PFSK-1 (cell line): ENCODE data around the gene TSPAN5.

ENCODE experiments used
- POLR2AphosphoS5 ChIP-seq: IDR thresholded peaks from 2 replicates; pipeline ENCODE4 v1.6.1; 2012; ENCODE audit warnings: low read depth, mild to moderate bottlenecking, control low read depth, low read length, moderate library complexity
- SIN3A ChIP-seq: IDR thresholded peaks from 2 replicates; pipeline ENCODE4 v1.6.1; 2012; ENCODE audit warnings: mild to moderate bottlenecking, low read length, moderate library complexity, borderline replicate concordance; ENCODE audit not compliant: insufficient read depth
- TAF1 ChIP-seq: IDR thresholded peaks from 2 replicates; pipeline ENCODE4 v1.6.1; 2012; ENCODE audit warnings: low read length, control low read depth, borderline replicate concordance; ENCODE audit not compliant: insufficient read depth
- TF ChIP-seq, protein P1 (sequence below), 2 experiments: IDR thresholded peaks; 2 replicates each; pipeline versions ENCODE4 v1.6.1 to v1.8.0; 2011 to 2012; ENCODE audit warnings: low read depth in 2 of 2, low read length in 2 of 2, control low read depth in 1 of 2, inconsistent platforms in 1 of 2, mild to moderate bottlenecking in 1 of 2, moderate library complexity in 1 of 2; ENCODE audit not compliant: insufficient read depth in 1 of 2

DNA sequence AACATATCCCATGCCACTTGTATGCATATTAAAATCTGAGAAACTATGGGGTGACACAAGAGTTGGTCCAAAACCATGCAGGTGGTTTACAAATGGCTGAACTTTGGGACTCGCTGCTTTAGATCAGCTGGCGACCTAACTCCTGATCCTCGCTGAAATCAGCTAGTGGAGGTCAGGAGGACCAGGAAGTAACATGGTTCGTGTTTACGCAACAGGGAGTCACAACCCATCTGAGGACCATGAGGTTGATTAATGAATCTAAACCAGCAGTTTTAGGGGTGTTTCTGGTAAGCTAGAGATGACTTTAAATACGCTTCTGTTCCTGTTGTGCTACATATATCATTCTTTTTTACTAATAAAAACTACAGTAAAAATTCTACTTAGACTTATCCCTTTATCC, 12.9 kb downstream of the TSPAN5 start:
- TF ChIP-seq, protein P1, sequence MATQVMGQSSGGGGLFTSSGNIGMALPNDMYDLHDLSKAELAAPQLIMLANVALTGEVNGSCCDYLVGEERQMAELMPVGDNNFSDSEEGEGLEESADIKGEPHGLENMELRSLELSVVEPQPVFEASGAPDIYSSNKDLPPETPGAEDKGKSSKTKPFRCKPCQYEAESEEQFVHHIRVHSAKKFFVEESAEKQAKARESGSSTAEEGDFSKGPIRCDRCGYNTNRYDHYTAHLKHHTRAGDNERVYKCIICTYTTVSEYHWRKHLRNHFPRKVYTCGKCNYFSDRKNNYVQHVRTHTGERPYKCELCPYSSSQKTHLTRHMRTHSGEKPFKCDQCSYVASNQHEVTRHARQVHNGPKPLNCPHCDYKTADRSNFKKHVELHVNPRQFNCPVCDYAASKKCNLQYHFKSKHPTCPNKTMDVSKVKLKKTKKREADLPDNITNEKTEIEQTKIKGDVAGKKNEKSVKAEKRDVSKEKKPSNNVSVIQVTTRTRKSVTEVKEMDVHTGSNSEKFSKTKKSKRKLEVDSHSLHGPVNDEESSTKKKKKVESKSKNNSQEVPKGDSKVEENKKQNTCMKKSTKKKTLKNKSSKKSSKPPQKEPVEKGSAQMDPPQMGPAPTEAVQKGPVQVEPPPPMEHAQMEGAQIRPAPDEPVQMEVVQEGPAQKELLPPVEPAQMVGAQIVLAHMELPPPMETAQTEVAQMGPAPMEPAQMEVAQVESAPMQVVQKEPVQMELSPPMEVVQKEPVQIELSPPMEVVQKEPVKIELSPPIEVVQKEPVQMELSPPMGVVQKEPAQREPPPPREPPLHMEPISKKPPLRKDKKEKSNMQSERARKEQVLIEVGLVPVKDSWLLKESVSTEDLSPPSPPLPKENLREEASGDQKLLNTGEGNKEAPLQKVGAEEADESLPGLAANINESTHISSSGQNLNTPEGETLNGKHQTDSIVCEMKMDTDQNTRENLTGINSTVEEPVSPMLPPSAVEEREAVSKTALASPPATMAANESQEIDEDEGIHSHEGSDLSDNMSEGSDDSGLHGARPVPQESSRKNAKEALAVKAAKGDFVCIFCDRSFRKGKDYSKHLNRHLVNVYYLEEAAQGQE (IDR thresholded peaks at IDR 0.05; ENCODE audit: insufficient read depth in 1 of 2, low read depth in 2 of 2, low read length in 2 of 2) = no peak
- TF ChIP-seq POLR2AphosphoS5 = no peak
- no peak for TF ChIP-seq SIN3A
- no peak for TF ChIP-seq TAF1
